HG03460 (cell line): ENCODE measurements around the gene PNMT.
"Not testable (repeated sequence)": the region's sequence is repeated elsewhere in the genome, so short reads cannot be mapped to it uniquely, and the experiment has no call there.

Experiments
- ATAC-seq: cut with Tn5 transposase; IDR thresholded peaks from one replicate; pipeline ENCODE4 v1.9.1; 2021; ENCODE audit not compliant: unreplicated experiment

PNMT gene

DNA sequence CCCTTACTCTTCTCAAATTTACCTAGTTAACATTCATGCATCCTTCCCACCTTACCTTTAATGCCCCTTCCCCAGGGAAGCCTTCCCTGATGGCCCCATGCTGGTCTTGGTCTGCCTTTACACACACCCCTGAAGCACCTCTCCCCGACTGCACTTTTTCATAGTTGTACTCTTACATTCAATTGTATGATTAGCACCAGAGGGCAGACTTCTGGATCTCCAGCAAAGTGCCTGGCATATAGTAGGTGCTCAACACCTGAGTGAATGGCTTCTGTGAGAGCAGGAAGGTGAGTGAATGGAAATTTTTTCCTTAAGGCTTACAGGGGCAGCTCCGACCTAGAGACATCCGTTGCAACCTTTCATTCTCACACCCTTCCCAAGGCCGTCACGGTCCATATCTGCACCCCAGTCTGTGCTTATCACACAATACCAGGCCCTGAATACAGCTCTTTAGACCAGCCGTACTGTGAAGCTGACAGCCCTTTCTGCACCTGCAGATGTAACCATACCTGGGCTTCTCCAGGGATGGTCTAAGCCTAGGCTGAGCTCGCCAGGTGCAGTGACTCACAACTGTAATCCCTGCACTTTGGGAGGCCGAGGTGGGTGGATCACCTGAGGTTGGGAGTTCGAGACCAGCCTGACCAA is 15.2 kb downstream of the PNMT start:
- no peak for ATAC-seq

DNA sequence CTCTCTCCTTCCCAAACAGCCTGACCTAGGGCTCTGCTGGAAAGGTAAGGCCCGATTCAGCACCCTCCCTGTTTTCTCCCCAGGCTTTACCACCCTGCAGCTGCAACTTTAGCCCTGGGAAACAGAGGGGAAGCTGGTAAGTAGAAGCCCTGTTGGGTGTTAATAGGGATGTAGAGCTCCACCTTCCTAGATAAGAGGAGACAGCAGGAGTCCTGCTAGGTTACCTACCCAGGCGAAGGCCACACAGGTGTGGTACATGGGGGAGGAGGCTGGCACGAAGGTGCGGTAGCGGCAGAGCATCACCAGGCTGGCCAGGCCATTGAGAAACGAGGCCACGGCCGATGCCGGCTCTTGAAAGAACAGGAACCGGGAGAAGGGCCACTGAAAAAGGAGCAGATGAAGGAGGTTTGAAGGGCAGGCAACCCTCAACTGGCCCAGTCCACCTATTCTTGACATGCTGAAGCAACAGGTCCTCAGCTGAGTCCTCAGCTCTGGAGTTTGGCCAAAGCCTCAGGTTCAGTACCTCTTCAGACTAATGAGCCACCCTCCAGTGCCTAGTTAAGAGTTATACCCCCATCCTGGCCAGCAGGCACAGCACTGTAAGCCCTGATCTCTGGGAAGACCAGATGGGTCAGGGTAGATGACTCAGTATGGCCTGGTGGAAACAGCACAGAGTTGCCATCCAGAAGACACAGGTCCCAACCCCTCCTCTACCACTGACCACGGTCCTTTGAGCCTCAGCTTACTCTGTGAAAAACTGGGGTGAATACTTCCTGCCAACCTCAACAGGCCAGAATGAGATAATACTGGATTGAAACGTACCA is 16.3 kb downstream of the PNMT start:
- ATAC-seq: no peak

DNA sequence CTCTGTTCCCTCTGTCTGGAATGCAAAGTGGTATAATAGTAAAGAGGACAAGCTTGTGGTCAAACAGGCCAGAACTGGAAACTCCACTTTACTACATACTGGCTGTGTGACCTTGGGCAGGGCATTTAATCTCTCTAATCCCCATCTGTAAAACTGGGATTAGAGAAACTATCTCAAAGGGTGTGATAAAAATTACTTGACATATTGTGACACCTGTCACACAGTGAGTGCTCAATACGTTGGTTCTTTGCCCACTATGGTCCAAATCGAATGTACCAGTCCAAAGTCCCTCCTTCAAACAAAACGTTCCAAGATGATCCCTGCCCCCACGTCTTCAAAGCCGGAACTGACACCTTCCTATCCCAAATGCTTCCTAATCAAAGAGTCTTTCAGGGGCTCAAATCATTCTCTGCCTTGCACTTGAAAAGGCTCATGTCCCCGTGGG is 18.9 kb downstream of the PNMT start:
- ATAC-seq: no peak

DNA sequence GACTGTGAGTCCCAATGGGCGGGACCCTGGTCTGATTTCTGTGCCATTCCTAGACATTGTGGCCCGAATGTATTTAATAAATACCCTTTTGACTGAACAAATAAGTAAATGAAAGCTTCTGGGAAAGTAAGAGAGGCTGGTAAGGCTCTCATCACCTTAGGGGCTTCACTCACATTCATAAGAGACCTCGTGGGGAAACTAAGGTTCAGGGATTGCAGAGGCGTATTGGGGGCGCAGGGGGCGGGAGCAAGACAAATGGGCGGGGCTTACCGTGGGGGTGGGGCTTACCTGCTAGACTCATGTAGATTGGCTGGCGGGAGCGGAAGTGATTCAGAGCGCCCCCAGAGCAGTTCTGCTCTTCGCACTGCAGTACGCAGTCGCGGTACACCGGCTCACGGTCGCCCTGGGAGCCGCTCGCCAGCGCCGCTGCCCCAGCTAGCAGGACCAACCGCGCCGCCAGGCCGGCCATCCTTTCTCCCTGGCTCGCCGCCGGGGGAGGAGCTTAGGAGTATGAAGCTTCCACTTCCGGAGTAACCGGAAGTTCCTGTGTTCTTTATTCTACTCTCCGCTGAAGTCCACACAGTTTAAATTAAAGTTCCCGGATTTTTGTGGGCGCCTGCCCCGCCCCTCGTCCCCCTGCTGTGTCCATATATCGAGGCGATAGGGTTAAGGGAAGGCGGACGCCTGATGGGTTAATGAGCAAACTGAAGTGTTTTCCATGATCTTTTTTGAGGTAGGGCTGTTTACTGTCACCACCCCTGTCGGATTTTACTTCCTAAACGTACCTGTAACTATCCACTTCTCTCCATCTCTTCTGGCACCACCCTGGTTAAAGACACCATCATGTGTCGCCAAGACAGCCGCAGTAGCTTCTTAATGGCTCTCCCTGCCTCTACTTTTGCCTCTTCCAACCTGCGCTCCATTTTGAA is 19.6 kb downstream of the PNMT start, which contains the start of gene PGAP3:
Gene PGAP3, minus strand, starts transcription at position 512 of the 929 bp plus-strand sequence. Its CDS starts 43 bp downstream, at position 469.
- ATAC-seq: peak; percentile 81

DNA sequence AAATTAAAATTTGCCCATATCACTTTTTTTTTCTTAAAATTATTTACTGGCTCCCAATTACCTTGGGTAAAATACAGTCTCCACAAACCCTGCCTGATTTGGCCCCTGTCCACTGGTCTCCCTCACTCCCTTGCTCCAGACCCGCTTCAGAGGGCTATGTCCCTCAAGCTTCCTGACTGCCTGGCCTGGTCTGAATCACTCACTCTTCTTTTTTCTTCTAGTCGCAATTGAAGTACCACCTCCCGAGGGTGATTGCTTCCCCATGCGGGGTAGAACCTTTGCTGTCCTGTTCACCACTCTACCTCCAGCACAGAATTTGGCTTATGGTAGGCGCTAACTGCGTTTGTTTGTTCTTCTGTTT is 20.2 kb downstream of the PNMT start:
- no peak for ATAC-seq

DNA sequence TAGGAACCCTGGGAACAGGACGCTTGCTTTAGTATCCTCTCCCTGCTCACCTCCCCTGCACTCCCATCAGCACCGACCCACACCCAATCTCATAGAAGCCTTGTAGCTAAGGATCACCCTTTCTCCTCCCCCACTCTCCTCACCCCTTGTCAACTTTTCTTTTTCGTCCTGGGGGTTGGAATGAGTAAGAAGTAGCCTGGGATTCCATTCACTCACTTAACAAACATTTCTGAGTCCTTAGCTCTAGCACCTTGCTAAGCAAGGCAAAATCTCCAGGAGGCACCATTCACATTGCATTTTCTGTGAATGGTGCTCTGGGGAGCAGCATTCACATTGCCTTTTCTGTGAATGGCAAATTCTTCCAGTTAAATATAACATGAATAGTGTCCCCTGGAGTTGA is 20.7 kb downstream of the PNMT start:
- ATAC-seq: no peak

DNA sequence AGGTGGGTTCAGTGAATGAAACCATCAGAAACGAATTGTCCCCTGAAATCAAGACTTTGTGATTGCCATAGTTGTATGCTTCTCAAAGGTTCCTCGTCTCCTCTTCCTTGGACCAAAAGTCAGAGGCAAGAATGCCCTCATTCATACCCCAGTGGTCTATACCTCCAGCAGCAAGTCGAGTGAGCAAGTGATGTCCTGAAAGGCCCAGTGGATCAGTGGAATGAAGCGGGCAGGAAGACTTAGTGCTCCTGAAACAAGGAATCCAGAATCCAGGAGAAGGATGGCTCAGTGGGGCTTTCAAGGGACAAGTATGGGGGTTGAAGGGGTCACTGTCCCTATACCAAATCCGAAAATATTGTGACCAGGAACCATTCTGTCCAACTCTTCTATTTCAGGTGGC is 26.3 kb downstream of the PNMT start:
- no peak for ATAC-seq

DNA sequence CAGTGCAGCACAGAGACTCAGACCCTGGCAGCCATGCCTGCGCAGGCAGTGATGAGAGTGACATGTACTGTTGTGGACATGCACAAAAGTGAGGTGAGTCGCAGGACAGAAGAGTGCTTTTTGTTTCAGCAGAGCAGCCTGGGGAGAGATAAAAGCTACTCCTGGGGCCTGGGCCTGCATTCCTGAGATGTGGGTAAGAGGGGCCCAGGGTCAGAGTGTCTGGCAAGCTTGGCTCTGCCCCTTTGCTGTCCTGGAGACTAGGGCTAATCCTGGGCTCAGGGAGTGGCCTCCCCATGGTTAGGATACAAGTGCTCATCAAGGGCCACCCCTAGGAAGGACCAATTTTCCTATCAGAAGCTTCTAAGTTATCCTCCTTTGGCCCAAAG is 26.8 kb downstream of the PNMT start:
- no peak for ATAC-seq

DNA sequence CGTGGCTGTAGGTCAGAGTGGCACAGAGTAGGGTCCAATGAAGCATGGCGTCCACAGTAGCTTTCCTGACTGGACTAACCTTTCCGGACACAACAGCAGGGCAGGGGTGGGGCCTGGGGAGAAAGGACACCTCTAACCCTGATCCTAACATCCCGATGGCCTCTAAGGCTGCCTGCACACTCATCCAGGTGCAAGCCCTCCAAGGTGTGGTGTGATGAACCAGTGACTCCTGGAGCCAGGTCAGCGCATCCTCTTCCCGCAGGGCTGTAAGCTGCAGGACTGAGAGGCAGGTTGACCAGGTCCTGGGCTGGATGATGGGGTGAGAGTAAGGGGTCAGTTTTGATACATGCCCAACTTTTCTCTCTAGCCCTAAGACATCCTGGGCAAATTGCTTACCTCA is 28.5 kb downstream of the PNMT start:
- ATAC-seq: no peak

DNA sequence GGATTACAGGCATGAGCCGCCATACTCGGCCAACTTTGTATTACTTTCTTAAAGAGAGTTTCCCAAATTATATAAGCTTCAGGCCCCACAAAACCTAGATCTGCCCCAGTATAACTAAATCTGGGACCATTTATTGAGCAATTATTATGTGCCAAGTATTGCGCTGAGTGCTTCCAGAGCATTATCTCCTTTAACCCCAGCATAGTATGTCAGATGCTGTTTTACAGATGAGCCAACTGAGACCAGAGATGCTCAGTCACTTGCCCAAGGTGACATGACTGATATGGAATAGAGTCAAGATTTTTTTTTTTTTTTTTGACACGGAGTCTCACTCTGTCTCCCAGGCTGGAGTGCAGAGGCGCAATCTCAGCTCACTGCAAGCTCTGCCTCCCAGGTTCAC is 29.7 kb downstream of the PNMT start:
- no peak for ATAC-seq

DNA sequence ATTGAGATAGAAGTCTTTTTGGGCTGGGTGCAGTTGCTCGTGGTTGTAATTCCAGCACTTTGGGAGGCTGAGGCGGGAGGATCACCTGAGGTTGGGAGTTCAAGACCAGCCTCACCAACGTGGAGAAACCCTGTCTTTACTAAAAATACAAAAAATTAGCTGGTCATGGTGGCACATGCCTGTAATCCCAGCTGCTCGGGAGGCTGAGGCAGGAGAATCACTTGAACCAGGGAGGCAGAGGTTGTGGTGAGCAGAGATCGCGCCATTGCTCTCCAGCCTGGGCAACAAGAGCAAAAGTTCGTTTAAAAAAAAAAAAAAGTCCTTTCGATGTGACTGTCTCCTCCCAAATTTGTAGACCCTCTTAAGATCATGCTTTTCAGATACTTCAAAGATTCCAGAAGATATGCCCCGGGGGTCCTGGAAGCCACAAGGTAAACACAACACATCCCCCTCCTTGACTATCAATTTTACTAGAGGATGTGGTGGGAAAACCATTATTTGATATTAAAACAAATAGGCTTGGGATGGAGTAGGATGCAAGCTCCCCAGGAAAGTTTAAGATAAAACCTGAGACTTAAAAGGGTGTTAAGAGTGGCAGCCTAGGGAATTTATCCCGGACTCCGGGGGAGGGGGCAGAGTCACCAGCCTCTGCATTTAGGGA is 31.0 kb downstream of the PNMT start:
- not testable (repeated sequence) for ATAC-seq

DNA sequence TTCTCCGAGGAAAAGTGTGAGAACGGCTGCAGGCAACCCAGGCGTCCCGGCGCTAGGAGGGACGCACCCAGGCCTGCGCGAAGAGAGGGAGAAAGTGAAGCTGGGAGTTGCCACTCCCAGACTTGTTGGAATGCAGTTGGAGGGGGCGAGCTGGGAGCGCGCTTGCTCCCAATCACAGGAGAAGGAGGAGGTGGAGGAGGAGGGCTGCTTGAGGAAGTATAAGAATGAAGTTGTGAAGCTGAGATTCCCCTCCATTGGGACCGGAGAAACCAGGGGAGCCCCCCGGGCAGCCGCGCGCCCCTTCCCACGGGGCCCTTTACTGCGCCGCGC is 31.5 kb downstream of the PNMT start, which contains the start of gene ERBB2:
Gene ERBB2, plus strand, starts transcription at position 247 of the 330 bp plus-strand sequence. CDS start 175 bp downstream, outside the sequence.
- no peak for ATAC-seq

DNA sequence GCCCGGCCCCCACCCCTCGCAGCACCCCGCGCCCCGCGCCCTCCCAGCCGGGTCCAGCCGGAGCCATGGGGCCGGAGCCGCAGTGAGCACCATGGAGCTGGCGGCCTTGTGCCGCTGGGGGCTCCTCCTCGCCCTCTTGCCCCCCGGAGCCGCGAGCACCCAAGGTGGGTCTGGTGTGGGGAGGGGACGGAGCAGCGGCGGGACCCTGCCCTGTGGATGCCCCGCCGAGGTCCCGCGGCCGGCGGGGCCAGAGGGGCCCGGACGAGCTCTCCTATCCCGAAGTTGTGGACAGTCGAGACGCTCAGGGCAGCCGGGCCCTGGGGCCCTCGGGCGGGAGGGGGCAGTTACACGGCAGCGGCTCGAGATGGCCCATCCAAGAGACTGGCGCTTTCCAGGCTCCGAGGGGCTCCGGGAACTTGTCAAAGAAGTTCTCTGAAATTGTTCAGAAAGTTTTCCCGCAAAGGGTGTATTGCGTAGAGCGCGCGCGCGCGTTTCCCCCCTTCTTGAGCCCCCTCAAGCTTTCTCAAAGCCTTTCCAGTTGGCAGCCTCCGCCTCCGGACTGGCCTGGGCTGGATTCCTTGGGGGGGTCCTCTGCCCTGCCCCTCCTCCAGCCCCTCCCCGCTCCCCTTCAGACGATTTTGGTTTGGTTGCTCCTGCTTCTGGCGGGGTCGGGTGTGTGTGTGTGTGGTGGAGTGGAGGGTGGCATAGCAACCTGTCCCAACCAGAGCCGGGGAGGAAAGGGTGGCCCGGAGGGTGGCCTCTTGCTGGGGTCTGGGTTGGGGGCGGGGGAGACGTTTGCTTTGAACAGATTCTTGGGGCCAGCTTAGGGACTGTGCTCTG is 32.1 kb downstream of the PNMT start:
- no peak for ATAC-seq

DNA sequence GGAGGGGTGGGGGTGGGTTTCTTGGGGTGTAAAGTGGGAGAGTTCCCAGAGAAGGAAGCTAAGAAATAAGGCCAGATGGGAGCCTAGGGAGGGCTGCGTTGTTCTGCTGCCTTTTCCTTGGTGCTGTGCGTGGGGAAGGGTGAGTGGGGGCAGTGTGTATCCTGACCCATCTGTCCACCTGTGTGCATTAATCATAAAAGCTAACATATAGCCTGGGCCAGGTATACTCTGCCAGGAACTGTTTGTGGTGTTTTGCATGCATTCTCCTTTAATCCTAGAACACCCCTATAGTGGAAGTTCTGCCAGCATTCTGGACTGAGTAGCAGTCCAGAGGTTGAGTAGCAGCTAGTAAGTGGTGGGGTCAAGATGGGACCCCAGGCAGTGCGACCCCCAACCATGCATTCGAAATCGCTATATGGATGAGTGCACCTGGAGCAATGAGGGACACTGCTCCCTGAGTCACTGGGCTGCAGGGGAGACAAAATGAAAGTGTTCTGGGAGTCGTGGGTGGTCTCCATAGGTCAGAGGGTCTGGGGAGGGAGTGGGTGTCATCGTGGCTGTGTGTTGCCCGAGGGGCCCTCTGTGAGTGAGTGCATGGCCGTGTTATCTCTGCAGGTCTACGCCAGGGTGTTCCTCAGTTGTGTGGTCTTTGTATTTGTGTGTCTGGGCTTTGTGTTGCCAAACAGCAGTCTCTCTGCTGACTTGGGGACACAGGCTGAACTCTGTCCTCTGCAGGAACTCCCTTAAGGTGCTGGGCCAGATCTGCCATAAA is 32.9 kb downstream of the PNMT start:
- no peak for ATAC-seq

DNA sequence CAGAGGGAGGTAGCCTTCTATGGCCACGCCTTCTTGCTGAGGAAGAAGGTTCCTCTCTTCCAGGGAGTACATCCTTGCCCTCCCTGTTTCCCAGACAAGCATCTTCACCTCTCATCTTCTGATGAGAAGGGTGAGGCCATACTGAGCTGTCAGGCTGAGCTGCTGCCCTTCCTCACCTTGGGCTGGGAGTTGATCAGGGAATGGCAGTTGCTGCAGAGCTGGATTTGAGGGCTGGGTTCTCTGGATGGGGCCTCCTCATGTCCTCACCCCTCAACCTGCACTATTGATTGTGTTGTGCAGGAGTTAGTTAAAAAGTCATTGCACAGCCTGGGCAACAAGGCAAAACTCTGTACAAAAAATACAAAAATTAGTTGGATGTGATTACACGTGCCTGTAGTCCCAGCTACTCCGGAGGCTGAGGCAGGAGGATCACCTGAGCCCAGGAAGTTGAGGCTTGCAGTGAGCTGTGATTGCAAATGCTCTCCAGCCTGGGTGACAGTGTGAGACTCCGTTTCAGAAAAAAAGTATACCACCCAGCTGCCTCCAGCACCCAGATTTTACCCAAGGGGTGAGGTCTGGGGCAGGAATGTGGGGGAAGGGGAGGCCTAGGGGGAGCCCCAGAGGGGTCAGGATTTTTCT is 33.6 kb downstream of the PNMT start:
- no peak for ATAC-seq

DNA sequence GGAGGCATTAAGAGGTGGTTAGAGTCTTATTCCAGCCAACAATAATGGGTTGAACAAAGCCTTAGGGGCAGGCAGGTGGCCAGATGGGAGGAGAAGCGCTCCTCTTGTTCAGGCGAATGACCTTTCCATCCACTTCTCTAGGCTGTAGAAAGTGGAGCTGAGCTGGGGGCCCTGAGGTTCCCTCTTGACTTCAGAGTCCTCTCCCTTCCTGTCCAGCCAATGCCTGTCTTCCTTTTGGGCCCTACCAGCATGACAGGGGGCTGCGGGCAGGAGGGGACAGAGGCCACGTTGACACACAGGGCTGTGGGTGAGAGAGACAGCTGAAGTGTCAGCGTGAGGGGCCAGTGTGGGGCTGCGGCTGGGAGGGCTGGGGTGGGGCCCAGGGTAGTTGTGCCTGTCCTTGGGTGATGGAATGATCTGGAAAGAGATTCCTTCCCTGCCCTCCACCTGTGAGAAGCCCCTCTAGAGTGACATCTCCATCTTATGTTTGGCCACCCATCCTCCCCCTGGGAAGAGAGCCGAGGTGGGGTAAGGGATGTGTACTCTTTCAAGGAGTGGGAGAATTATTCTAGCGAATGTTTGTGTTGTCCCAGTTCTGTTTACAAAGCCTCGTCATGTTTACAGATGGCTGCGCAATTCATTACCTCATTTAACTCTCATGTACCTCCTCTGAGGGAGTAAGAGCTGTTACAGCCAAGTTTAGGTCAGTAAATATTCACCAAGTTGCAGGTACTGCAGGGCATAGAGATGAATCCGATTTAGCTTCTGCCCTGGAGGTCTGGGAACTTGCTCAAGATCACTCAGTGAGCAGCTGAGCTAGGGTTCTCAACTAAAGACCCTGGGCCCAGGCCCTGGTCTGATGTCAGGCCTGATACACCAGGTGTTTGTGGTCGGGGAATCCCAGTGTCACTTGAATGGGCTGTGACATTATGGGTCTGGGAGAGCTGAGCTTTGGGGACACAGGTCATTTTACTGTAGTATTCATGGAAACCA is 34.9 kb downstream of the PNMT start:
- no peak for ATAC-seq

DNA sequence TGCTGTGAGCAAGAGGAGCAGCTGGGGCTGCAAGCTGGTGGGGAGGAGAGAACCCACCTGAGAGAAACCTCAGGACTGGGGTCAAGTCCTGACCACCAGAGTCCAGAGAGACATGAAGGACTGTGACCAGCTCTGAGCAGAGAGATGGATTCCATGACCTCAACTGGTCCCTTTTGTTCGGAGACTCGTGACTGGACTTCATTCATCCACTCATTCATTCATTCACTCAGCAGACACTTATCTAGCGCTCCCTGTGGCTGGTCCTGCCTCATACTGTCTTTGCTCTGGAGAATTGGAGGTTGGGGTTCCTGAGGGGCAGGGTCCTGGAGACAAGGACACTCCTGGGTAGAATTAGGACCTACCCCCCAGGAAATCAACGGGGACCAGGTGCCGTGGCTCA is 35.7 kb downstream of the PNMT start:
- no peak for ATAC-seq
